Activated CD8-positive, alpha-beta memory T cell treated with anti-CD3 and anti-CD28 coated beads, Interleukin-2, amount 50 U/mL, for 24 hours (primary cell): Measurements from ENCODE around the gene PARD3.

ENCODE experiments used
- DNase-seq: peaks from one replicate; pipeline ENCODE4 v3.0.0-alpha.2; 2020; ENCODE audit errors: extremely low read depth

PARD3 gene

GRCh38 chr10:34689053-34689452, 126.0 kb downstream of the PARD3 start:
- no peak for DNase-seq

DNA sequence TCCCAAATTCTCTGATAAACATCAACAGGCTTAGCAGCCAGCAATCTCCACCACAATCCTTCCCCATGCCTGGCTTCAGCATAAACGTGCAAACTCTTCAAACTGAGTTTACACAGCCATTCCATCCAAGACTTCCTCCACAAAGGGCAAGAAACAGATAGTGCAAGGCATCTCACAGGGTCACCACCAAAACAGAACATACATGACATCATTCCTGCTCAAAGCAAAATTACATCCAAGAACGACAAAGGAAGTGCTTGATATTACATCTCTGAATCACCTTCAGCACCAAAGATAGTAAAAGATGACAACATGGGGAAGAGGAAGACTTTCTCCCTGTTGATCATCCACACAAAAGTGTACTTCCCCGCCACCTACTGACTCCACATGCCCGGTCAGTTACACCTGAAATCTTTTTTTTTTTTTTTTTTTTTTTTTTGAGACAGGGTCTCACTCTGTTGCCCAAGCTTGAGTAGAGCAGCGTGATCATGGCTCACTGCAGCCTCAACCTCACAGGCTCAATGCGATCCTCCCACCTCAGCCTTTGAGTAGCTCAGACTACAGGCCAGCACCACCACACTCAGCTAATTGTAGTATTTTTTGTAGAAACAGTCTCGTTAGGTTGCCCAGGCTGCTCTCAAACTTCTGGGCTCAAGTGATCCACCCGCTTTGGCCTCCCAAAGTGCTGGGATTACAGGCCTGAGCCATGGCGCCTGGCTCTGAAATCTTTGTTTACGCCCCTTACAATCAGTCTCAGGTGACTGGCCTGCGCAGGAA, 127.5 kb downstream of the PARD3 start:
- DNase-seq = no peak

GRCh38 chr10:34682580-34682979, 132.5 kb downstream of the PARD3 start:
- no peak for DNase-seq

GRCh38 chr10:34681933-34682332, 133.2 kb downstream of the PARD3 start:
- DNase-seq = no peak

GRCh38 chr10:34679177-34679576, 135.9 kb downstream of the PARD3 start:
- no peak for DNase-seq

- DNase-seq = no peak
Observed at GRCh38 chr10:34677591-34677990, 137.5 kb downstream of the PARD3 start.

DNA sequence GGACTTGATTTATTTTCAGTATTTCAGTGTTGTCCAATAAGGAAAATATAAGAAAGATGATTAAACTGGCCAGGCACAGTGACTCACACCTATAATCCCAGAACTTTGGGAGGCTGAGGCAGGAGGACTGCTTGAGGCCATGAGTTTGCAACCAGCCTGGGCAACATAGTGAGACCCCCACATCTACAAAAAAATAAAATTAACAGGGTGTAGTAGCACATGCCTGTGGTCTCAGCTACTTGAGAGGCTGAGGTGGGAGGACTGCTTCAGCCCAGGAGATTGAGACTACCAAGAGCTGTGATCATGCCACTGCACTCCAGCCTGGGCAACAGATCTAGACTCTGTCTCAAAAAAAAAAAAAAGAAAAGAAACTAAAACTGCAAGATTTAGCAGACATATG, 138.0 kb downstream of the PARD3 start:
- no peak for DNase-seq

DNA sequence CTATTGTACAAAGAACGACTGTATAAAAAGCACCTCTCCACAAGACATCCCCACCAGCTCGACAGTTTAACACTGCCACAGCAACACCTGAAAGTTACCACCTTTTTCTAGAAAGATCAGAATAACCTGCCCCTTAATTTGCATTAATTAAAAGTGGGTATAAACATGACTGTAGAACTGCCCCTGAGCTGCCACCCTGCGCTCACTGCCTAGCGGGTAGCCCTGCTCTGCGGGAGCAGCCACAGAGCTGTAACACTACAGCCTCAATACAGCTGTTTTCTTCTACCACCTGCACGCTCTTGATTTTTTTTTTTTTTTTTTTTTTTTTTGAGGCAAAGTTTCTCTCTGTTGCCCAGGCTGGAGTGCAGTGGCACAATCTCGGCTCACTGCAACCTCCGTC, 140.9 kb downstream of the PARD3 start:
- DNase-seq = no peak

- no peak for DNase-seq
Observed at GRCh38 chr10:34670081-34670480, 145.0 kb downstream of the PARD3 start.

- DNase-seq = no peak
Observed at GRCh38 chr10:34669079-34669478, 146.0 kb downstream of the PARD3 start.

GRCh38 chr10:34667177-34667576, 147.9 kb downstream of the PARD3 start:
- DNase-seq = no peak

DNA sequence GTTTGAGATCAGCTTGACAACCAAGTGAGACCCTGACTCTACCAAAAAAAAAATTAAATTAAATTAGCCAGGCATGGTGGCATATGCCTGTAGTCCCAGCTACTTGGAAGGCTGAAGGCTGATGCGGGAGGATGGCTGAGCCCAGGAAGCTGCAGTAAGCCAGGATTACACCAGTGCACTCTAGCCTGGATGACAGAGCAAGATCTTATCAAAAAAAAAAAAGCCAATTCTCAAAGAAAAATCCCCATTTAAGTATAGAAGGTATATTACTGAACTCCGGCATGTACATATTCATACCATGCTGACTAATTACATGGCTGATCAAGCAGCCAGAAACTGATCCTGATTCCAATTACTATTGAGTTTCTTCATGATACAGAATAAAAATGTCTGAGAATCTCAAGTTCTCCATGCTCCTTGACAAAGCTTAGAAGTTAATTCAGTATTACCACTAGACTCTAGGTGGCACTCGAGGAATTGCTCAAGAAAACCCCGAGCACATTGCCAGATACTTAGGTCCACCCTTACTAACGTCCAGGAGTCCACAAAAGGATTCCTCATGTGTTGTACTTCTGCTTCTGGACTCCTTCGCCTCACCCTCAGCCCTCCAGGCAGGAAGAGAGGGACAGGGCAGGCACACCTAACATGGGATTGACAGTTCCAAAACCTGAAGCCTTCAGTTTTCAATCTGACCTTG, 148.9 kb downstream of the PARD3 start:
- no peak for DNase-seq

DNA sequence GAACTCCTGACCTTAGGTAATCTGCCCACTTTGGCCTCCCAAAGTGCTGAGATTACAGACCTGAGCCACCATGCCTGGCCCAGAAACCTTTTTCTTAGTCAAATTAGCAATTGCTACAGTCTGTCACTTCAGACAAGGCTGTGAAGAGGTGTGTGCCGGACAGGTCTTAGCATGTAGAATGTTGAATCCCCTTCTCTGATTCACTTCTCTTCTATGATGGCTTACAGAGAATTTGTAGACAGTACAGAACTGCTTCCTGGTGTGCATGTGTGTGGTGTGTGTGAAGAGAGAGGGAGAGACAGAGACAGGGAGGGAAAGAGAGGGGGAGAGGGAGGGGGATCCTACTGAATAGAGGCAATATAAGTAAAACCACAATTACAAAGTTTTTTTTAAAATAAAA, 150.4 kb downstream of the PARD3 start:
- DNase-seq = no peak

- no peak for DNase-seq
Observed at GRCh38 chr10:34661580-34661979, 153.5 kb downstream of the PARD3 start.

GRCh38 chr10:34658934-34659333, 156.2 kb downstream of the PARD3 start:
- DNase-seq = no peak

DNA sequence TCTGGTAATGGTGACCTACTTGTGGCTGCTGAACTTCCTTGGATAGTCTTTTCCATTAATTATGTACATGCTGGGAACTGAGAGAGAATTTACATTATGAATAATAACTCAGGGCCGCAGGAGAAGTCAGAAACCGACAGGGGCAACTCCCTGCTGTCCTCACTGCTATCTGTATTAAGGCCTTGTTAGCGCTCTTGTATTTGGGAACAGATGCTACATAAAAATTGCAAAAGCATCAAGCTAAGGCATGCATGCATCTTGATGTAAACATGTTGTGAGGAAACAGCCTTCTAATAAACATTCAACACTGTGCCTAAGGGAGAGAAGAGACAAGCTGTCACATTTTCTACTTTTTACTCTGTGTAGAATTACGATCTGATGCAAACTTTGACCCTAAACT, 158.4 kb downstream of the PARD3 start:
- no peak for DNase-seq

DNA sequence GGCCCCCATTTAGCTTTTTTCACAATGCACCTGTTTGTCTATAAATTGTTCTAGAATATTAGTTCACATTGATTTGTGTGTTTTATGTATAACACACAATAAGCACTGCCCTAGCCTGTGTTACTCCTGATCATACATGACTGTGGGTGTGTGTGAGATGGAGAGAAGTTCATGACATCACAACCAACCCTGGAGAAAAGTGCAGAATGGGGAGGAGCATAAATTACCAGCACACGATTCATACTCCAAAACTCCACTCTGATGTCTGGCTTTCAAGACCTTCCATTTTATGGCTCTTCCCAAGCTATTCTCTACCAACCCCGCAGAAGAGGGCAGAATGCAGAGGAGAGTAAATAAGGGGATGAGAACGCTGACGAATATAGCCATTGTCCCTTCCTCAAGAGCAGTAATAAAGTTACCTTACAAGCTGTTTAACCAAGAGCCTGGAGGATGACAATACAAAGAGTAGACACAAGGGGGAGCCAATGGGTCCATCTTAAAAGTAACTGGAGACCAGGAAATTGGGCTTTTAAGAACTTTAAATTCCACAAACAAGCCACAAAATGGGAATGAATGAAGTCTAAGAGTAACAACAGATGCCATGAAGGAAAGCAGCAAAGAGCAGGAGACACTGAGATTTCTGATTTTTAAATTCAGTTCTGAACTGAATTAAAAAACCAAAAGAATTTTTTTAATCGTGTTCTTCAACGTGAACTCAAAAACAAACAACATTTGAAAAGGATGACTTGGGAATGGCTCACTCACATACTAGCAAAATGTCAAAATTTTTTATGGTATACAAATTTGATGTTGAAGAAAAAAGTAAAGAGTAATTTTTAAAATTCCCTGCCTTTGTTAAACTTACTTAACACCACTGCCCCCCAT, 159.6 kb downstream of the PARD3 start:
- no peak for DNase-seq

DNA sequence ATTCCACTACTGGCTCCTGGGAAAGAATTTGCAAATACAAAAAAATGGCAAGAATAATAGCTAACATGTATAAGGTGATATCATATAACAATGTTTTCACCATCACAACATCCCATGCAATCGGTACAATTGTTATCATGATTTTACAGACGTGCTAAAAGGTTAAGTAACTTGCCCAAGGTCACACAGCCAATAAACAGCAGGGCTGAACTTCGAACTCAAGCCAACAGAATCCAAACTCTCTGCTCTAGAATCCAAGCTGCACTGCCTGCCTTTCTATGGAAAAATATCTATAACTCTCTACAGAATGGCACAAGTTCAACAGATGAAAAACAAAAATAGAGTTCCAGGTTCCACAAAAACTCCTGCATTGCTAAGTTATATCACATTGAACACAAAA, 160.9 kb downstream of the PARD3 start:
- DNase-seq = no peak

DNA sequence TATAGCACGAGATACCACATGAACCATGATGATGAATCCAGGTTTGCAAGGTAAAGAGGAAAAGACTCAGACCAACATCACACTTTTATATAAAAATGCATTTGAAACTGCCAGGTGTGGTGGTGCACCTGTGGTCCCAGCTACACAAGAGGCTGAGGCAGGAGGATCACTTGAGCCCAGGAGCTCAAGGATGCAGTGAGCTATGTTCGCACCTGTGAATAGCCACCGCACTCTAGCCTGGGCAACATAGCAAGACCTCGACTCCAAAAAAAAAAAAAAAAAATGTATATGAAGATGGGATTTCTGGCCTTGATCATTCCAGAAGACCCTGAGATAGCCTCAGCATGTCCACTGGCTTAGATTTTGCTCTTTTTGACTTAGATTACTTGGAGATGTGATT, 161.6 kb downstream of the PARD3 start:
- DNase-seq = no peak

GRCh38 chr10:34651416-34652195, 163.5 kb downstream of the PARD3 start:
- no peak for DNase-seq

DNA sequence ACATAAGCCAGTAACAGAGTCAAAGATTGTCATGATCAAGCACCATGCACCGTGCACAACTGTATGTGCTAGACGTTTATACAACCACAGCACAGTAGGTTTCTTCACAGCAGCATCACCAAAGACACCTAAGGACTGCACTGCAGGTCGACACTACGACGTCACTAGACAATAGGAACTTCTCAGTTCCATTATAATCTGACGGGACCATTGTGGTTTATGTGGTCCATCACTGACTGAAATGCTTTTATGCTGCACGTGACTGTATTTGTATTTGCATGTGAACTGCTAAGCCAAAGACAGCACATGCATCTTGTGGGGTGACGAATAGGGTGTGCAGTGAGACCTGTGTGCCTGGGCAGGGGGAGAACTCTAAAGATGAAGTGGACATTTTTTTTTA, 164.9 kb downstream of the PARD3 start:
- DNase-seq = no peak

- DNase-seq = no peak
Observed at GRCh38 chr10:34649385-34649784, 165.7 kb downstream of the PARD3 start.
